ENCODE measurements around the gene ZNF91. TPM values are rescaled to one million over a fixed set of nuclear protein-coding genes. Genes with fewer than 3 reads are reported as not detected.
"Not testable (repeated sequence)": the region's sequence is repeated elsewhere in the genome, so short reads cannot be mapped to it uniquely, and the experiment has no call there.

The ZNF91 gene
- total RNA-seq, 1 donor from 2014 or later: 35.6 TPM

GRCh38 chr19:23399443-23399842, 4.2 kb upstream of the ZNF91 start:
- intact Hi-C loops (cut with micrococcal nuclease): loop anchor here (10.0 kb wide), 2 partner anchors 515 to 635 kb away; partner anchors contain the start of gene ZNF726

DNA sequence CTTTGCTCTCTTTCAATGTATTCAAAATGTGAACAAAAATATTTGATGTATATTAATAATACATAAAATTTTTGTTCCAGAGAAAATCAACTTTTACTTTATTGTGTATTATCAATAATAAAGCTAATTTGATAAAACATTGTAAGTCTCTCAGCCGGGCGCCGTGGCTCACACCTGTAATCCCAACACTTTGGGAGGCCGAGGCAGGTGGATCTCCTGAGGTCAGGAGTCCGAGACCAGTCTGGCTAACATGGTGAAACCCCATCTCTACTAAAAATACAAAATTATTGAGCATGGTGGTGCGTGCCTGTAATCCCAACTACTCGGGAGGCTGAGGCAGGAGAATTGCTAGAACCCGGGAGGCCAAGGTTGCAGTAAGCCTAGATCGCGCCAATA, 449 bp upstream of the ZNF91 start:
- intact Hi-C loops (cut with micrococcal nuclease): loop anchor here (1.0 to 10.0 kb wide), 7 partner anchors 121 to 692 kb away; partner anchors contain the start of genes ZNF254, ZNF675, ZNF681 and ZNF724

DNA sequence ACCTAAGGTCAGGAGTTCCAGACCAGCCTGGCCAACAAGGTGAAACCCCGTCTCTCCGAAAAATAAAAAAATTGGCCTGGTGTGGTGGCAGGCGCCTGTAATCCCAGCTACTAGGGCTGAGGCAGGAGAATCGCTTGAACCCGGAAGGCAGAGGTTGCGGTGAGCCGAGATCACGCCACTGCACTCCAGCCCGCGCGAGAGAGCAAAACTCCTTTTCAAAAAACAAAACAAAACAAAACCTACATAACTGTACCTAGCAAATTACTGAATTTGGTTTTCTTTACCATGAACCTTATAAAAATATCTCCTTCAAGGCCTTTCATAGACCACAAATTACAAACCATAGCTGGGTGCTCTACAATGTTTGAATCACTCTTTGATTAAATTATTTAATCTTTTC, 760 bp downstream of the ZNF91 start:
- intact Hi-C loops (cut with micrococcal nuclease): loop anchor here (2.0 to 10.0 kb wide), 4 partner anchors 144 to 640 kb away; partner anchors contain the start of genes ZNF675, ZNF724 and ZNF726

DNA sequence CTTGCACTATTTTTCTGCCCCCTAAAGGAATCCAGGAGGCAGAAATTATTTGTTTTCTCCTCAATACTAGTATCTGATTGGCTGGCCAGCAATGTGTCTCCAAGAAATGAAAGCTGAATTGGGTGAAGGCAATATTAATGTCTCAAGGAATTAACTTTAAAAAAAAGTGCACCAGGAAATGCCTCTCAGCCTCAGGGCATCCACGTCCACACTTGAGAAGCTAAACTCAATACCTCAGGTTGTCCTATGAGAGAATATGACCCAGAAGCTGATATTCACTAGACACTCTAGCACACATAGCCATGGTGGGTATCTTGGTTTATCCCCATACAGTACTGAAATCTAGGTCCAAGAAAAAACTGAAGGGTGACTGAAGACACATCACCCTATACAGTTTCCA, 2.1 kb downstream of the ZNF91 start:
- intact Hi-C loops (cut with micrococcal nuclease): loop anchor here (10.0 kb wide), 2 partner anchors 522 to 642 kb away; partner anchors contain the start of gene ZNF726

- intact Hi-C loops (cut with micrococcal nuclease): loop anchor here (10.0 kb wide), 2 partner anchors 524 to 644 kb away; partner anchors contain the start of gene ZNF726
Observed at GRCh38 chr19:23391236-23391635, 4.0 kb downstream of the ZNF91 start.

- intact Hi-C loops (cut with micrococcal nuclease): no loop called here
Observed at GRCh38 chr19:23385404-23385803, 9.9 kb downstream of the ZNF91 start.

DNA sequence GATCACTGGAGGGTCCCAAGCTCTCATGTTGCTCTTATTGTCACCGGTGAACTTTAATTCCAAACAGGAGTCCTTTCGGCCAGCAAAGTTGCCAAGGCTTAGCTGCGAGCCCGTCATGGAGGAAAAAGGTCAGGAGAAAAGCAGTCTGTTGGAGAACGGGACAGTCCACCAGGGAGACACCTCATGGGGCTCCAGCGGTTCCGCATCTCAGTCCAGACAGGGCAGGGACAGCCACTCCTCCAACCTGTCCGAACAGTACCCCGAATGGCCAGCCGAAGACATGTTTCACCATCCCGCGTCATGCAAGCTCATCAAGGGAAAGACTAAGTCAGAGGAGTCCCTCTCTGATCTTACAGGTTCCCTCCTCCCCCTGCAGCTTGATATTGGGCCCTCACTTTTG, 10.4 kb downstream of the ZNF91 start:
- intact Hi-C loops (cut with micrococcal nuclease): no loop called here

DNA sequence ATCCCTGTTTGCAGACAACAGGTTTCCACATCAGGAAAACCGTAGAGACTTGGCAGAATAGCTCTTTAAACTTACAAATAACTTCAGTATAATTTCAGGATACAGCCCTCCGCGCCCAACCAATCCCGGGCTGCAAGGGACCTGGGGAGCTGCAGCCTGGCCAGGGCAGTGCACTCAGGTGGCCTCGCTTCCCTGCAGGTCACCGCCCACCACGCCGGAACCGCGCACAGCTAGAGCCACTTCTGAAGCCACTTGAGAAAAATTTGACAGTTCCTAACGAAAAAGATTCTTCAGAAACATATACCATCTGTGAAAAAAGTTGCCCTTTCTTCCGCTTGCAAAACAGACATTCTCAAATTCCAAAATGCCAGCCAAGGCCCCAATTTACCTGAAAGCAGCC, 11.1 kb downstream of the ZNF91 start:
- intact Hi-C loops (cut with micrococcal nuclease): no loop called here

DNA sequence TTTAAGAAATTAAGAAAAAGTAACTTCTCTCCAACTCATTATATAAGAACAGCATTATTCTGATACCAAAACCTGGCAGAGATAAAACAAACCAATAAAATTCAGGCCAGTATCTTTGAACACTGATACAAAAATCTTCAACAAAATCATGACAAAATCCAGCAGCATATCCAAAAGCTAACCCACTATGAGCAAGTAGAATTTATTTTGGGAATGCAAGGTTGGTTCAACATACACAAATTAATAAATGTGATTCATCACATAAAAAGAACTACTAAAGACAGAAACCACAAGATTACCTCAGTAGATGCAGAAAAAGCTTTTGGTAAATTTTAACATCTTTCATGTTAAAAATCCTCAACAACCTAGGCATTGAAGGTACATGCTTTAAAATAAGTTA, 12.3 kb downstream of the ZNF91 start:
- intact Hi-C loops (cut with micrococcal nuclease): no loop called here

- intact Hi-C loops (cut with micrococcal nuclease): no loop called here
Observed at GRCh38 chr19:23381114-23381513, 14.2 kb downstream of the ZNF91 start.

DNA sequence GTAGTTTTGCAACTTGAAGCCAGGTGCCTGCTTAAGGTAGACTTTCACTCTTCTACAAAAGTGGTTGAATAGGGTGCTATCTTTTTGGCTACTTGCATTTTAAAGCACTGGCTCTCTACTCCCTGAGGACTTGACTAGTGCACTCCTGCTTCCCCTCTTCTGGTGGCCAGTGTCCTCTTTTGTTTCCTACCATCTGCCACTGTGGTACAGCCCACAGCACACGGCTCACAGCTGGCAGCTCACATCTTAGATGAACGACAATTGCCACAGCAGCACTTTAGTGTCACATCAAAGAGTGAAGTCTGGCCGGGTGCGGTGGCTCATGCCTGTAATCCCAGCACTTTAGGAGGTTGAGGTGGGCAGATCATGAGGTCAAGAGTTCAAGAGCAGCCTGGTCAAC, 15.6 kb downstream of the ZNF91 start:
- intact Hi-C loops (cut with micrococcal nuclease): not testable (repeated sequence)

- intact Hi-C loops (cut with micrococcal nuclease): no loop called here
Observed at GRCh38 chr19:23378948-23379347, 16.3 kb downstream of the ZNF91 start.

DNA sequence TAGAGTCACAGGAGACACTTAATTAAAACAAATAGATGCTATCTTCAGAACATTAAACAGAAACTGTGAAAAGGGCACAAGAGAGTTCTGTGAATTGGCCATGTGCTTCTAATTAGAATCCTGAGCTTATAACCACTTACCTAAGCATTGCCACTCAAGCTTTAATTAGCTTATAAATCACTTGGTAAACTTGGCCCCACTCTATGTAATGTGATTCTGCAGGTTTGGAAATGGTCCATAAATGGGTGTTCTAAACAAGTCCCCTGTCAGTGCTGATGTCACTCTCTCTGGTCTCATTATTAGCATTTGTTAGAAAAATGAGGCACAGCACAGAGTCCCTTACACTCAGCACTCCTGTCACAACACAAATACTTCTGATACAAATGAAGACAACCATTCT, 18.0 kb downstream of the ZNF91 start:
- intact Hi-C loops (cut with micrococcal nuclease): no loop called here

GRCh38 chr19:23366437-23366836, 28.8 kb downstream of the ZNF91 start:
- intact Hi-C loops (cut with micrococcal nuclease): no loop called here

DNA sequence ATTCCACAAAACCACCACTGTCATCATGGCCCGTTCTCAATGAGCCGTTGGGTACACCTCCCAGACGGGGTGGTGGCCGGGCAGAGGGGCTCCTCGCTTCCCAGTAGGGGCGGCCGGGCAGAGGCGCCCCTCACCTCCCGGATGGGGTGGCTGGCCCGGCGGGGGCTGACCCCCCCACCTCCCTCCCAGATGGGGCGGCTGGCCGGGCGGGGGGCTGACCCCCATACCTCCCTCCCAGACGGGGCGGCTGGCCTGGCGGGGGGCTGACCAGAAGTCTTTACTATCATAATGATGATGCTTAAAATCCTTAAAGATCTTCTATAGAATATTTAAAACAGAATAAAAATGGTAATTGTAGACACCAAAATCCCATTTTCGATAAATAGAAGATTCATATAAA, 29.2 kb downstream of the ZNF91 start:
- intact Hi-C loops (cut with micrococcal nuclease): not testable (repeated sequence)

- intact Hi-C loops (cut with micrococcal nuclease): no loop called here
Observed at GRCh38 chr19:23365222-23365621, 30.0 kb downstream of the ZNF91 start.

DNA sequence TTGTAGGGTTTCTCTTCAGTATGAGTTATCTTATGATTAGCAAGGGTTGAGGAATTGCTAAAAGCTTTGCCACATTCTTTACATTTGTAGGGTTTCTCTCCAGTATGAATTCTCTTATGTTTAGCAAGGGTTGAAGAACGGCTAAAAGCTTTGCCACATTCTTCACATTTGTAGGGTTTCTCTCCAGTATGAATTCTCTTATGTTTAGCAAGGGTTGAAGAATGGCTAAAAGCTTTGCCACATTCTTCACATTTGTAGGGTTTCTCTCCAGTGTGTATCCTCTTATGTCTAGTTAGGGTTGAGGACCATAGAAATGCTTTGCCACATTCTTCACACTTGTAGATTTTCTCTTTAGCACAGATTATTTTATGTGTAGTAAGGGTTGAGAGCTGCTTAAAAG, 33.4 kb downstream of the ZNF91 start:
- intact Hi-C loops (cut with micrococcal nuclease): not testable (repeated sequence)

- intact Hi-C loops (cut with micrococcal nuclease): no loop called here
Observed at GRCh38 chr19:23351806-23352205, 43.5 kb downstream of the ZNF91 start.

- intact Hi-C loops (cut with micrococcal nuclease): no loop called here
Observed at GRCh38 chr19:23346696-23347095, 48.6 kb downstream of the ZNF91 start.

DNA sequence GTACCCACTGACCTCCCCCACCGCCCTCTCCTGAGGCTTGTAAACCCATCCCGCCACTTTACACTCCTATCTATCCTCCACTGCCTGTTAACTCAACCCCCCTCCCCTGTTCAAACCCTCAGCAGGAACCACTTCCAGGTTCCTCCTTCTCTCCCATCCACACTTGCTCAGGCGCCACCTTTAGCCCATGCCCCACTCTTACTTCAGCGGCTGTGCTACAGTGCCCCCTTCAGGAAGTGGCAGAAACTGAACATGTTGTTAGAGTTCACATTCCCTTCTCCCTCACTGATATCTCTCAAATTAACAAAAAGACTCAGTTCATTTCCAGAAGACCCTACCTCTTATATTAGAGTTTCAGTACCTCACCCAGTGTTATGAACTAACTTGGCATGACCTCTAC, 49.4 kb downstream of the ZNF91 start:
- intact Hi-C loops (cut with micrococcal nuclease): no loop called here

DNA sequence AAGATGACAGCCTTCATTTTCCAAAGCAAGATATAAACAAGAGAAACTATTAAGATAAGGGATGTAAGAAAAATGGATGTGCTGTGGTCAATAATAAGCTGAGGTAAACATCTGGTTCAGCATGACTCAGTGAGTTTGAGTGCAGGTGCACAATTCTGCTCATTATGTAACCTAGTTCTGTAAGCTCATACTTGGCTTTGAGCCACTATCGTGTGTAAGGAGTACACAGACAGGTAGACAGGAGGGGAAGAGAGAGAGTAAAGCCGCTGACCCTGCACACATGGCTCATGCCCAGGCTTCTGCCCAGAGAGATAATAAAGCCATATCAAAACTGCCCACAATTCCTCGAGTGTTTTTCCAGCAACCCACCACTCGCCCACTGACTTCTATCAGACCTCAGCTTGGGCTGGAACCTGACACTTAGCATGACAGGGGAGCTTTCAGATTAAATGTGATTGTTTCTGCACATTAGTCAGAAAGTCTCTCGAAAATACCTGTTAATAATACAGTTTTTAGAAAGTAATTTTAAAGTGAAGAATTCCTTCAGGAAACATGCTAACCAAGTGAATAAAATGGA, 51.7 kb downstream of the ZNF91 start:
- intact Hi-C loops (cut with micrococcal nuclease): no loop called here

DNA sequence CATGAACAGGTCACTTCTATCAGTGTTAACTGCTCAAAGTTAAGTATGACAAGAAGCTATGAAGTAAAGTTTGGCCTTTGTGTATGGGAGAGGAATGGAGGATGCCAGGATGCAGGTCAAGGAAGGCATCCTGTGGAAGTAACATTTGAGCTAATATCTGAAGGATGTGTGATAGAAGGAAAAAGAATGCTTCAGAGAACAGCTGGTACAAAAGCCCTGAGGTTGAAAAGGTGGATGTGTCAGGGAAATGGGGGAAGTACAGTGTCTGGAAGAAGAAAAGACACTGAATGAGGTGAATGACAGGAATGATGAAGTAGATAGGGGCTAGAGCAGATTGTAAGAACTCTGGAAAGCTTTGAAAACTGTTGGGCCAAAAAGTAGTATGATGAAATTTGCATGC, 67.1 kb downstream of the ZNF91 start:
- intact Hi-C loops (cut with micrococcal nuclease): no loop called here

DNA sequence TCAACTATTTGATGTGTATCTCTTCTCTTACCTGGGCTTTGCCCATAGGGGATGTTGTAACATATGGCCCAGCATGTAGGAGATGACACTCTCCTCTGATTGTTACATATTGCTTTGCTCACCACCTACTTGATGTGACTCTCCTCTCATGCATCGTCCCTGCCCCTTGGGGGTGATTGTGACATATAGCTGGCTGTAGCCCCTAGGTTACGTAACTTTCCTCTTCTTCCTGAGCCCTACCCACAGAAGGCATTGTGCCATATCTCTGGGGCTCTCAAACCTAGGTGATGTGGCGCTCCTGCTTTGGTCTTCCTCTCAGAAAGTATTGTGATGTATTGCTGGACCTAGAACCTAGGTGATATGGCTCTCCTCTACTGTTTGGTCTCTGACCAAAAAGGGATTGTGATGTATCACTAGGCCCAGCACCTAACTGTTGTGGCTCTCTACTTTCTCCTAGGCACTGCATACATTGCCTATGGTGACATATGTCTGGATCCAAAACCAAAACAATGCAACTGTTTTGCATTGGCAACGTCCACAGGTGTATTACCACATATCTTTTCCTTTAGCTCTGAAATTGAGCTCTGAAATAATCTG, 73.2 kb downstream of the ZNF91 start:
- intact Hi-C loops (cut with micrococcal nuclease): no loop called here
